Measurements from ENCODE around the gene MVB12B. TPM values are rescaled to one million over a fixed set of nuclear protein-coding genes. Genes with fewer than 3 reads are reported as not detected.
"Not testable (repeated sequence)": the region's sequence is repeated elsewhere in the genome, so short reads cannot be mapped to it uniquely, and the experiment has no call there.

MVB12B gene
- total RNA-seq, 4 donors from 2014 or later = 2.1 to 39.2 (median 22.2) TPM

- TF ChIP-seq, protein P1, sequence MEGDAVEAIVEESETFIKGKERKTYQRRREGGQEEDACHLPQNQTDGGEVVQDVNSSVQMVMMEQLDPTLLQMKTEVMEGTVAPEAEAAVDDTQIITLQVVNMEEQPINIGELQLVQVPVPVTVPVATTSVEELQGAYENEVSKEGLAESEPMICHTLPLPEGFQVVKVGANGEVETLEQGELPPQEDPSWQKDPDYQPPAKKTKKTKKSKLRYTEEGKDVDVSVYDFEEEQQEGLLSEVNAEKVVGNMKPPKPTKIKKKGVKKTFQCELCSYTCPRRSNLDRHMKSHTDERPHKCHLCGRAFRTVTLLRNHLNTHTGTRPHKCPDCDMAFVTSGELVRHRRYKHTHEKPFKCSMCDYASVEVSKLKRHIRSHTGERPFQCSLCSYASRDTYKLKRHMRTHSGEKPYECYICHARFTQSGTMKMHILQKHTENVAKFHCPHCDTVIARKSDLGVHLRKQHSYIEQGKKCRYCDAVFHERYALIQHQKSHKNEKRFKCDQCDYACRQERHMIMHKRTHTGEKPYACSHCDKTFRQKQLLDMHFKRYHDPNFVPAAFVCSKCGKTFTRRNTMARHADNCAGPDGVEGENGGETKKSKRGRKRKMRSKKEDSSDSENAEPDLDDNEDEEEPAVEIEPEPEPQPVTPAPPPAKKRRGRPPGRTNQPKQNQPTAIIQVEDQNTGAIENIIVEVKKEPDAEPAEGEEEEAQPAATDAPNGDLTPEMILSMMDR (IDR thresholded peaks at IDR 0.05) = no peak
- TF ChIP-seq POLR2A (IDR thresholded peaks at IDR 0.05) = no peak
- Histone ChIP-seq H3K4me1 (no peaks in the 10 kb centered on the region), H3K27me3 (no peaks in the 10 kb centered on the region), H3K4me3 (no peak overlapping the region), H3K27ac (no peak overlapping the region), H3K36me3 (no peaks in the 10 kb centered on the region), H3K9me3 (no peaks in the 10 kb centered on the region)
- intact Hi-C loops (cut with DNase I; ENCODE audit: low total_unique reads) = no loop called here
- no peak for DNase-seq
Observed at GRCh38 chr9:126548312-126548711, 221.7 kb downstream of the MVB12B start.

DNA sequence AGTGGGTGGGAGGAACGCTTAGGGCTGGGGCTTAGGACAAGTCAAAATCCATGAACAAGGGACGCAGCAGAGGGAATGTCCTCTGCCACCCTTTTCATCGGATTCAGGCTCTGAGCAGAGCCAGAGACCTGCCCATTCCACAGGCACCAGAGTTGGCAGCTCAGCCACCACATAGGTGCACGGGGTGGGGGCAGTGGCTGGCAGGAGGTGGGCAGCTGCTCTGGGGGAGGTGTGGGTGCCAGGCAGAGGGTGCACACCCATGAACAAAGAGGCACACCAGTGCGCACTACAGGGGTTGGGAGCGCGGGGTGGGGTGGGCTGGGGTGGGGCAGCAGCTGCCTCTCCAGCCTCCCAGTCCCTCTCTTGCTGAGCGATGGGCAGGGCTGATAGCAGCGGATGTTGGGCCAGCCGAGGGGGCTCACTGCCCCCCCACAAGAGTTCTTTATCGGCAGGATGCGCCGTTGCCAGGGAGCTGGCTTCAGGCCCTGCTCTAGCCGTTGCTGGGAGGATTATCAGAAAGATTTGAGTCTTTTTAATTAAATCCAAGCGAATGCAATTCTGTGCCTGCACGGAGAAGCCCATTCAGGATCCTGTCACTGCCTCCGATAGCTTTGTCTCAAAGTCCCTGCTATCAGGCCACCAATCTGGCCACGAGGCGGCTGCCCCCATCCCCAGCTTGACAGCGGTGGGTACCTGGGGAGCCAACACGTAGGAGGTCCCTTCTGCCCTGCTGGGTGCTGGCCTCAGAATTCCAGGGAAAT lies 222.8 kb downstream of the MVB12B start:
- intact Hi-C loops (cut with DNase I; ENCODE audit: low total_unique reads) = no loop called here
- DNase-seq = no peak

DNA sequence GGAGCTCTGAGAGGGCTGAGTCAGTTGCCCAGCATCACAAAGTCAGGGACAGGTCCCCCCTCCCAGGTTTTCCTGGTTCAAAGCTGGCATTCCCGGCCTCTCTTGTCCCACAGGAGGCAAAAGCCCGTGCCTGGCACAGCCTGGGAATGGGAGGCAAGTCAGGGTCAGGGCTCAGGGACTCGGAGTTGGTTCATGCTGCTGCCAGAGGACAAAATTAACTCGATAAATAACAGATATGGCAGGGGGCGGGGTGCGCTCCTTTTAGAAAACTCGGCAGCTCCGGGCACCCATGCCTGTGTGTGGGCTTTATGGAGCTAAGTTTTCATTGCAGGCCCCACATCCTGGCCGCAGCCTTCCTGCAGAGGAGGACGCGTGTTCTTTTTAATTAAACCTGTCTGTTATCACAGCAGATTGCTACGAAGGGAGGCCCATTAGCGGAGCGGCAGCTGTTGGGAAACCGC lies 224.3 kb downstream of the MVB12B start:
- Histone ChIP-seq H3K9me3 (no peaks in the 10 kb centered on the region), H3K27ac (no peak overlapping the region), H3K4me1 (no peaks in the 10 kb centered on the region), H3K4me3 (no peak overlapping the region), H3K27me3 (no peaks in the 10 kb centered on the region), H3K36me3 (no peaks in the 10 kb centered on the region)
- DNase-seq = no peak
- intact Hi-C loops (cut with DNase I; ENCODE audit: low total_unique reads) = no loop called here
- TF ChIP-seq, protein P1 (IDR thresholded peaks at IDR 0.05) = no peak
- TF ChIP-seq POLR2A (IDR thresholded peaks at IDR 0.05) = no peak

More for the DNA sequence above, 222.8 kb downstream of the MVB12B start:
- H3K36me3 ChIP-seq = no peaks in the 10 kb centered on the region
- TF ChIP-seq, protein P1 (IDR thresholded peaks at IDR 0.05) = no peak
- TF ChIP-seq POLR2A (IDR thresholded peaks at IDR 0.05) = no peak
- no peak overlapping the region for H3K27ac ChIP-seq
- H3K27me3 ChIP-seq = no peaks in the 10 kb centered on the region
- no peak overlapping the region for H3K4me3 ChIP-seq
- H3K4me1 ChIP-seq = no peaks in the 10 kb centered on the region
- no peaks in the 10 kb centered on the region for H3K9me3 ChIP-seq

DNA sequence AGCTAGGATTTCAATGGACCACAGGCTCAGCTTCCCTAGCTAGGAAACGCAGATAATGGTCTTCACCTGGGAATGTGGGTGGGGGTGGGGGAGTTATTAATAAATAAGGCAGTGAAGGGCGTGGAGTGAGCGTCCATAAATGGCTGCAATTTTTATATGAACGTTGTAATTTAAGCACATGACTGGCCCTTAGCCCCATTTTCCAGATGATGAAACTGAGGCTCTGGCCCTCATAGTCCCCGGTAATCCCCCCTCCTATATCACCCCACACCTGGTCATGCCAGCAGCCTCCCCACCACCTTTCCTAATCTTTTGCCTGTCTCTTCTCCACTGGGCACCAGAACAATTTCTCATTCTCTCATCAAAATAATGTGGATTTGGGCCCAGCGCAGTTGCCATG lies 225.2 kb downstream of the MVB12B start:
- H3K27ac ChIP-seq = no peak overlapping the region
- H3K36me3 ChIP-seq = no peaks in the 10 kb centered on the region
- no peak for DNase-seq
- H3K4me1 ChIP-seq = no peaks in the 10 kb centered on the region
- no peaks in the 10 kb centered on the region for H3K9me3 ChIP-seq
- intact Hi-C loops (cut with DNase I; ENCODE audit: low total_unique reads) = no loop called here
- H3K27me3 ChIP-seq = no peaks in the 10 kb centered on the region
- TF ChIP-seq, protein P1 (IDR thresholded peaks at IDR 0.05) = no peak
- TF ChIP-seq POLR2A (IDR thresholded peaks at IDR 0.05) = no peak
- H3K4me3 ChIP-seq = no peak overlapping the region

- intact Hi-C loops (cut with DNase I; ENCODE audit: low total_unique reads) = no loop called here
- no peak overlapping the region for H3K27ac ChIP-seq
- H3K4me3 ChIP-seq = no peak overlapping the region
- no peaks in the 10 kb centered on the region for H3K9me3 ChIP-seq
- H3K27me3 ChIP-seq = peaks cover 0 to under 1% of the 10 kb centered on the region in 2 donors
- DNase-seq = no peak
- no peaks in the 10 kb centered on the region for H3K4me1 ChIP-seq
- no peak for TF ChIP-seq POLR2A (IDR thresholded peaks at IDR 0.05)
- TF ChIP-seq, protein P1 (IDR thresholded peaks at IDR 0.05) = no peak
- H3K36me3 ChIP-seq = no peaks in the 10 kb centered on the region
Observed at GRCh38 chr9:126554292-126554691, 227.7 kb downstream of the MVB12B start.

- H3K9me3 ChIP-seq, H3K4me3 ChIP-seq, H3K4me1 ChIP-seq, H3K27me3 ChIP-seq, H3K36me3 ChIP-seq, DNase-seq, H3K27ac ChIP-seq: not testable (repeated sequence)
- intact Hi-C loops (cut with DNase I; ENCODE audit: low total_unique reads) = loop anchor here (5.0 kb wide), 1 partner anchor 53 kb away; no protein-coding TSS in a partner anchor
Observed at GRCh38 chr9:126555421-126555820, 228.8 kb downstream of the MVB12B start.
